Activated T-helper 17 cell treated with anti-CD3 and anti-CD28 coated beads, Interleukin-2, amount 50 U/mL, for 72 hours (primary cell): Measurements from ENCODE around the gene IQGAP3. TPM values are rescaled to one million over a fixed set of nuclear protein-coding genes. Genes with fewer than 3 reads are reported as not detected.

ENCODE experiments used
- ATAC-seq: fragments of 150-1000 bp; cut with Tn5 transposase; replicated peaks from 2 replicates; pipeline ENCODE4 v1.10.0; 2021; ENCODE audit warnings: mild to moderate bottlenecking, moderate library complexity
- H3K27ac Mint-ChIP-seq: one replicate; pipeline ENCODE4 v1.8.0; 2022; ENCODE audit warnings: mixed read lengths
- H3K27me3 Mint-ChIP-seq: one replicate; pipeline ENCODE4 v1.8.0; 2022; ENCODE audit warnings: mixed read lengths
- H3K36me3 Mint-ChIP-seq: one replicate; pipeline ENCODE4 v1.8.0; 2022; ENCODE audit warnings: low read depth, mild to moderate bottlenecking, mixed read lengths
- H3K4me1 Mint-ChIP-seq: one replicate; pipeline ENCODE4 v1.8.0; 2022; ENCODE audit warnings: mixed read lengths
- H3K4me3 Mint-ChIP-seq: one replicate; pipeline ENCODE4 v1.8.0; 2022; ENCODE audit warnings: mild to moderate bottlenecking, mixed read lengths
- H3K9me3 Mint-ChIP-seq: one replicate; pipeline ENCODE4 v1.8.0; 2022; ENCODE audit warnings: mixed read lengths
- total RNA-seq, 2 donors: library from RNA; stranded (reverse); gene quantifications; one replicate each; pipeline ENCODE4 v1.2.3, GENCODE V29; 2022

Gene IQGAP3
- total RNA-seq, 2 donors from 2014 or later: 8.7 to 9.4 TPM

GRCh38 chr1:156478250-156478627 lies 94.1 kb downstream of the IQGAP3 start:
- H3K9me3 Mint-ChIP-seq: no peaks in the 10 kb centered on the region
- H3K27ac Mint-ChIP-seq: peak overlapping the region; percentile 88
- H3K4me1 Mint-ChIP-seq: peaks cover 36% of the 10 kb centered on the region
- H3K27me3 Mint-ChIP-seq: no peaks in the 10 kb centered on the region
- H3K36me3 Mint-ChIP-seq: peaks cover 100% of the 10 kb centered on the region
- H3K4me3 Mint-ChIP-seq: peak overlapping the region; percentile 34
- ATAC-seq: no peak

GRCh38 chr1:156477526-156478249 lies 94.7 kb downstream of the IQGAP3 start:
- H3K36me3 Mint-ChIP-seq: peaks cover 100% of the 10 kb centered on the region
- H3K4me1 Mint-ChIP-seq: peaks cover 36% of the 10 kb centered on the region
- peak; percentile 24 for ATAC-seq
- peak overlapping the region; percentile 88 for H3K27ac Mint-ChIP-seq
- H3K27me3 Mint-ChIP-seq: no peaks in the 10 kb centered on the region
- H3K4me3 Mint-ChIP-seq: peak overlapping the region; percentile 34
- H3K9me3 Mint-ChIP-seq: no peaks in the 10 kb centered on the region

GRCh38 chr1:156476501-156477298 lies 95.7 kb downstream of the IQGAP3 start:
- Mint-ChIP-seq H3K4me1 (peaks cover 31% of the 10 kb centered on the region), H3K27me3 (no peaks in the 10 kb centered on the region), H3K4me3 (peak overlapping the region; percentile 34), H3K36me3 (peaks cover 100% of the 10 kb centered on the region), H3K27ac (peak overlapping the region; percentile 88), H3K9me3 (no peaks in the 10 kb centered on the region)
- ATAC-seq: peak; percentile 53

- H3K9me3 Mint-ChIP-seq: no peaks in the 10 kb centered on the region
- H3K4me1 Mint-ChIP-seq: peaks cover 22% of the 10 kb centered on the region
- no peaks in the 10 kb centered on the region for H3K27me3 Mint-ChIP-seq
- no peak for ATAC-seq
- peaks cover 100% of the 10 kb centered on the region for H3K36me3 Mint-ChIP-seq
- peak overlapping the region; percentile 88 for H3K27ac Mint-ChIP-seq
- peak overlapping the region; percentile 34 for H3K4me3 Mint-ChIP-seq
Measured at GRCh38 chr1:156475568-156476500, 96.5 kb downstream of the IQGAP3 start.

Other genes starting within 250 kb of the IQGAP3 start
- 100 to 1,000 TPM; 185 to 405 TPM for gene CCT3, start 234.3 kb downstream of the IQGAP3 start, total RNA-seq
- 1 to 10 TPM in 1 of 2 donors, not detected in 1; 1.1 TPM for gene TSACC, start 234.0 kb downstream of the IQGAP3 start, total RNA-seq
- gene RHBG, start 203.4 kb downstream of the IQGAP3 start, total RNA-seq: not detected
- gene MEF2D, start 71.8 kb downstream of the IQGAP3 start, total RNA-seq: 10 to 100 TPM; 34.4 to 68.5 TPM
- under 1 TPM in 1 of 2 donors, not detected in 1; 0.79 TPM for gene TTC24, start 7.2 kb upstream of the IQGAP3 start, total RNA-seq
- gene NAXE, start 19.2 kb upstream of the IQGAP3 start, total RNA-seq: 10 to 100 TPM; 56.2 to 74.7 TPM
- gene GPATCH4, start 28.9 kb upstream of the IQGAP3 start, total RNA-seq: 10 to 100 TPM; 21.3 to 51.8 TPM
- 1 to 10 TPM in 1 of 2 donors, under 1 TPM in 1; 0.30 to 1.5 TPM for gene HAPLN2, start 46.9 kb upstream of the IQGAP3 start, total RNA-seq
- gene BCAN, start 69.6 kb upstream of the IQGAP3 start, total RNA-seq: not detected
- gene NES, start 104.8 kb upstream of the IQGAP3 start, total RNA-seq: under 1 TPM in 1 of 2 donors, not detected in 1; 0.05 TPM
- gene CRABP2, start 133.0 kb upstream of the IQGAP3 start, total RNA-seq: 1 to 10 TPM; 2.2 to 4.4 TPM
- 10 to 100 TPM; 29.0 to 51.6 TPM for gene METTL25B, start 155.9 kb upstream of the IQGAP3 start, total RNA-seq
- 10 to 100 TPM; 38.8 to 74.9 TPM for gene ISG20L2, start 156.2 kb upstream of the IQGAP3 start, total RNA-seq
- gene MRPL24, start 168.5 kb upstream of the IQGAP3 start, total RNA-seq: 10 to 100 TPM; 58.8 to 67.0 TPM
- 100 to 1,000 TPM; 270 to 361 TPM for gene HDGF, start 179.1 kb upstream of the IQGAP3 start, total RNA-seq
- 10 to 100 TPM; 54.0 to 76.7 TPM for gene PRCC, start 195.0 kb upstream of the IQGAP3 start, total RNA-seq
- 100 to 1,000 TPM; 173 to 257 TPM for gene SH2D2A, start 244.3 kb upstream of the IQGAP3 start, total RNA-seq